ENCODE measurements around the gene SAXO1. TPM values are rescaled to one million over a fixed set of nuclear protein-coding genes. Genes with fewer than 3 reads are reported as not detected.
"Not testable (repeated sequence)": the region's sequence is repeated elsewhere in the genome, so short reads cannot be mapped to it uniquely, and the experiment has no call there.

Gene SAXO1
- total RNA-seq, 1 experiment from 2014 or later: not detected

GRCh38 chr9:18939943-18940342, 93.1 kb downstream of the SAXO1 start:
- intact Hi-C loops (cut with micrococcal nuclease): no loop called here
- H3K27ac Mint-ChIP-seq (ENCODE audit: low read depth, unreplicated experiment): no peak overlapping the region
- H3K4me1 Mint-ChIP-seq (ENCODE audit: insufficient read depth, unreplicated experiment): no peaks in the 10 kb centered on the region
- peaks cover 14% of the 10 kb centered on the region for H3K27me3 Mint-ChIP-seq (ENCODE audit: insufficient read depth, unreplicated experiment)
- no peaks in the 10 kb centered on the region for H3K9me3 Mint-ChIP-seq (ENCODE audit: unreplicated experiment)
- TF ChIP-seq, protein P1, sequence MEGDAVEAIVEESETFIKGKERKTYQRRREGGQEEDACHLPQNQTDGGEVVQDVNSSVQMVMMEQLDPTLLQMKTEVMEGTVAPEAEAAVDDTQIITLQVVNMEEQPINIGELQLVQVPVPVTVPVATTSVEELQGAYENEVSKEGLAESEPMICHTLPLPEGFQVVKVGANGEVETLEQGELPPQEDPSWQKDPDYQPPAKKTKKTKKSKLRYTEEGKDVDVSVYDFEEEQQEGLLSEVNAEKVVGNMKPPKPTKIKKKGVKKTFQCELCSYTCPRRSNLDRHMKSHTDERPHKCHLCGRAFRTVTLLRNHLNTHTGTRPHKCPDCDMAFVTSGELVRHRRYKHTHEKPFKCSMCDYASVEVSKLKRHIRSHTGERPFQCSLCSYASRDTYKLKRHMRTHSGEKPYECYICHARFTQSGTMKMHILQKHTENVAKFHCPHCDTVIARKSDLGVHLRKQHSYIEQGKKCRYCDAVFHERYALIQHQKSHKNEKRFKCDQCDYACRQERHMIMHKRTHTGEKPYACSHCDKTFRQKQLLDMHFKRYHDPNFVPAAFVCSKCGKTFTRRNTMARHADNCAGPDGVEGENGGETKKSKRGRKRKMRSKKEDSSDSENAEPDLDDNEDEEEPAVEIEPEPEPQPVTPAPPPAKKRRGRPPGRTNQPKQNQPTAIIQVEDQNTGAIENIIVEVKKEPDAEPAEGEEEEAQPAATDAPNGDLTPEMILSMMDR (IDR thresholded peaks at IDR 0.05; ENCODE audit: unreplicated experiment): no peak
- H3K36me3 Mint-ChIP-seq (ENCODE audit: insufficient read depth, unreplicated experiment): no peaks in the 10 kb centered on the region
- no peak for DNase-seq (ENCODE audit: unreplicated experiment)
- H3K4me3 Mint-ChIP-seq (ENCODE audit: unreplicated experiment): no peak overlapping the region
- BruUV-seq (replicated peaks): no TSS peak
- CTCF ChIA-PET: no interaction called here
- POLR2A ChIA-PET: no interaction called here

DNA sequence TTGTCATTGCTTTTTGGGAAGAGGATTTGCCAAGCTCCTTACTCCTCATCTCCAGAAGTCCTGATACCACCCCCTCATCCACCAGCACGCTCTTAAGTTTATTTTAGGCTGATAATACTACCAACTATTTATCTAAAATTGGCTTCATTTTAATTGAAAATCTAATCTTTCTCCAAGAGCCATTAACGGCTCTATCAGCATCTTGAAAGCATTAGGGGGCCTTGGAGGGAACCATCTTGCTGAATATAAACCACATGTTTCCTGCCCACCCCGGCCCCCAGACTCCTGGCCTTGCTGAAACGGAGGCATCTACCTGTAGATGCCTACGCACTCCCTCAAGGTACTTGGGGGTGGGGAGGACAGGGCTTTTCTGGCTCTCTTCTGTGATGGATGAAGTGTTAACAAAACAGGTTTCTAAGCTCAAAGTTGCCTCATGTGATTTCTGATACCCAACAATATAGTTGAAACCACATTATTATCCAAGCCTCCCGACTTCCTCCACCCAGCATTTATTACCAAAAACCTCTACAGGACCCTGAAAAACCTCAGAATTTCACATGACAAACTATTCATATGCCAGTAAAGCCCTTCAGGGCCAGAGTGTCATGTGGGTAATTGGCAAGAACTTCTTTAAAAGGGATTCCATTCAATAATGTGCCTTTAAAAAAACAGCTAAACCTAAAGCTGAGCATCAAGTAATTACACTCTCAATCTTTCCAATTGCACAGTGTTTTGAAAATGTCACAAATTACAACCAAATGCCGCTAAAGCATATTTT, 96.7 kb downstream of the SAXO1 start:
- no peak overlapping the region for H3K4me3 Mint-ChIP-seq (ENCODE audit: unreplicated experiment)
- intact Hi-C loops (cut with micrococcal nuclease): no loop called here
- ChIA-PET CTCF (no interaction called here), POLR2A (no interaction called here)
- no peaks in the 10 kb centered on the region for H3K27me3 Mint-ChIP-seq (ENCODE audit: insufficient read depth, unreplicated experiment)
- H3K27ac Mint-ChIP-seq (ENCODE audit: low read depth, unreplicated experiment): no peak overlapping the region
- TF ChIP-seq, protein P1 (IDR thresholded peaks at IDR 0.05; ENCODE audit: unreplicated experiment): no peak
- DNase-seq (ENCODE audit: unreplicated experiment): no peak
- no peaks in the 10 kb centered on the region for H3K9me3 Mint-ChIP-seq (ENCODE audit: unreplicated experiment)
- H3K36me3 Mint-ChIP-seq (ENCODE audit: insufficient read depth, unreplicated experiment): no peaks in the 10 kb centered on the region
- H3K4me1 Mint-ChIP-seq (ENCODE audit: insufficient read depth, unreplicated experiment): no peaks in the 10 kb centered on the region
- no TSS peak for BruUV-seq (replicated peaks)

DNA sequence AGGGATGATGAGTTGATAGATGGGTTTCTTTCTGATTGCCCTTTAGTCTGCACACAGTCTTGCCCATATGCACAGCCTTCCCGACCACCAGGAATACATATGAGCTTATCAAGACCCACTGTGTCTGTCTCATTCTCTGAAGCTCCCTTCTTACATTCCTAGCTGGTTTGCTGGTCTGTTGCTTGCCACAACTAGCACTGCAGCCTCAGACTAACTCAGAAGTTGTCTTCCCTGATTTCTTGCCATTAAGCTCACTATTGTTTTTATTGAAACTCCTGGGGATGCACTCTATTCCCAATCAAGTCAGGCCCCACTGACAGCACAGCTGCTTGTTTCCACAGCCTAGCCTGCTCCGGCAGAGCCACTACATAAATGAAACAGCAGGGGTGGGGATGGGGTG, 97.5 kb downstream of the SAXO1 start:
- POLR2A ChIA-PET: no interaction called here
- intact Hi-C loops (cut with micrococcal nuclease): no loop called here
- TF ChIP-seq, protein P1 (IDR thresholded peaks at IDR 0.05; ENCODE audit: unreplicated experiment): no peak
- Mint-ChIP-seq H3K9me3 (ENCODE audit: unreplicated experiment) (no peaks in the 10 kb centered on the region), H3K4me1 (ENCODE audit: insufficient read depth, unreplicated experiment) (no peaks in the 10 kb centered on the region), H3K4me3 (ENCODE audit: unreplicated experiment) (no peak overlapping the region), H3K27ac (ENCODE audit: low read depth, unreplicated experiment) (no peak overlapping the region), H3K27me3 (ENCODE audit: insufficient read depth, unreplicated experiment) (no peaks in the 10 kb centered on the region), H3K36me3 (ENCODE audit: insufficient read depth, unreplicated experiment) (no peaks in the 10 kb centered on the region)
- CTCF ChIA-PET: no interaction called here
- no peak for DNase-seq (ENCODE audit: unreplicated experiment)
- no TSS peak for BruUV-seq (replicated peaks)

- DNase-seq (ENCODE audit: unreplicated experiment); CTCF ChIA-PET; H3K4me3 Mint-ChIP-seq (ENCODE audit: unreplicated experiment); H3K9me3 Mint-ChIP-seq (ENCODE audit: unreplicated experiment); H3K27me3 Mint-ChIP-seq (ENCODE audit: insufficient read depth, unreplicated experiment); H3K4me1 Mint-ChIP-seq (ENCODE audit: insufficient read depth, unreplicated experiment); H3K27ac Mint-ChIP-seq (ENCODE audit: low read depth, unreplicated experiment); BruUV-seq (replicated peaks); H3K36me3 Mint-ChIP-seq (ENCODE audit: insufficient read depth, unreplicated experiment); POLR2A ChIA-PET; intact Hi-C loops (cut with micrococcal nuclease): not testable (repeated sequence)
Observed at GRCh38 chr9:18930611-18931010, 102.4 kb downstream of the SAXO1 start.

DNA sequence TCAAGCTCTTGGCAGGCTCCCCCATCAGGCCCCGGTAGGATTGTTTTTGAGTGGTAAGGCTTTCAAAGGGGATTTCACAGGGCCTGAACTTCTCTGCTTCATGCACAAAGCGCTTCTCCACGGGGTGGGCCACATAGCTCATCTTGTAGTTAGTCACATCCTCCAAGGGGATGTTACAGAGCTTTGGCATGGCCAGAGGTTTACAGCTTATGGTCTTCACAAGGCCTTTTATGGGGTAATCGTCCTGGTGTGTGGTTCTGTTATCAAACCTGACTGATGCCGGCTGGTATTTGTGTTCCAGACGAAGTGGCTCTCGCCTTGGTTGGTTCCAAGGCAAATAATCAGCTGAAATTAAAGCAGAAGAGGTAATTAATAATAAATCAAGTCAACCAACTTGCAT, 104.3 kb downstream of the SAXO1 start:
- Mint-ChIP-seq H3K27me3 (ENCODE audit: insufficient read depth, unreplicated experiment) (no peaks in the 10 kb centered on the region), H3K36me3 (ENCODE audit: insufficient read depth, unreplicated experiment) (no peaks in the 10 kb centered on the region)

More for the DNA sequence above, 104.3 kb downstream of the SAXO1 start:
- Mint-ChIP-seq H3K4me3 (ENCODE audit: unreplicated experiment) (no peak overlapping the region), H3K9me3 (ENCODE audit: unreplicated experiment) (no peaks in the 10 kb centered on the region), H3K4me1 (ENCODE audit: insufficient read depth, unreplicated experiment) (no peaks in the 10 kb centered on the region), H3K27ac (ENCODE audit: low read depth, unreplicated experiment) (no peak overlapping the region)
- intact Hi-C loops (cut with micrococcal nuclease): no loop called here
- TF ChIP-seq, protein P1 (IDR thresholded peaks at IDR 0.05; ENCODE audit: unreplicated experiment): no peak
- POLR2A ChIA-PET: no interaction called here
- CTCF ChIA-PET: no interaction called here
- DNase-seq (ENCODE audit: unreplicated experiment): no peak
- no TSS peak for BruUV-seq (replicated peaks)

All from MCF 10A (cell line).